Glutamatergic neuron (in vitro differentiated cells): ENCODE results near the gene PF4V1. TPM values are rescaled to one million over a fixed set of nuclear protein-coding genes. Genes with fewer than 3 reads are reported as not detected.

Source experiments
- DNase-seq: peaks from one replicate; pipeline ENCODE4 v3.0.0; 2022
- H3K27ac Mint-ChIP-seq: one replicate; pipeline ENCODE4 v1.8.0; 2020; ENCODE audit warnings: mild to moderate bottlenecking, mixed read lengths, inconsistent platforms; ENCODE audit not compliant: unreplicated experiment
- H3K27me3 Mint-ChIP-seq: one replicate; pipeline ENCODE4 v1.8.0; 2020; ENCODE audit warnings: mild to moderate bottlenecking, moderate library complexity, mixed read lengths, inconsistent platforms; ENCODE audit not compliant: unreplicated experiment
- H3K36me3 Mint-ChIP-seq: one replicate; pipeline ENCODE4 v1.8.0; 2020; ENCODE audit warnings: mild to moderate bottlenecking, mixed read lengths, inconsistent platforms; ENCODE audit not compliant: unreplicated experiment
- H3K4me1 Mint-ChIP-seq: one replicate; pipeline ENCODE4 v1.8.0; 2020; ENCODE audit warnings: mild to moderate bottlenecking, low read depth, mixed read lengths, inconsistent platforms; ENCODE audit not compliant: unreplicated experiment
- H3K4me3 Mint-ChIP-seq: one replicate; pipeline ENCODE4 v1.8.0; 2020; ENCODE audit warnings: mild to moderate bottlenecking, mixed read lengths, inconsistent platforms; ENCODE audit not compliant: unreplicated experiment
- H3K9me3 Mint-ChIP-seq: one replicate; pipeline ENCODE4 v1.8.0; 2020; ENCODE audit warnings: mild to moderate bottlenecking, moderate library complexity, mixed read lengths, inconsistent platforms; ENCODE audit not compliant: unreplicated experiment
- total RNA-seq: library from RNA; stranded (reverse); fragmentation: NEBNext Ultra II Directional; extraction: Animal tissue kit (Norgen Biotek cat#: 25700); gene quantifications from one replicate; pipeline ENCODE4 v1.2.1, GENCODE V29; 2021; ENCODE audit not compliant: unreplicated experiment
- TF ChIP-seq, protein P1 (sequence below): fragments of 200-600 bp; sonication (generic); IDR thresholded peaks from one replicate; pipeline ENCODE4 v1.5.0; 2021; ENCODE audit not compliant: partially characterized antibody, unreplicated experiment

Gene PF4V1
- total RNA-seq, 1 donor from 2014 or later: not detected

DNA sequence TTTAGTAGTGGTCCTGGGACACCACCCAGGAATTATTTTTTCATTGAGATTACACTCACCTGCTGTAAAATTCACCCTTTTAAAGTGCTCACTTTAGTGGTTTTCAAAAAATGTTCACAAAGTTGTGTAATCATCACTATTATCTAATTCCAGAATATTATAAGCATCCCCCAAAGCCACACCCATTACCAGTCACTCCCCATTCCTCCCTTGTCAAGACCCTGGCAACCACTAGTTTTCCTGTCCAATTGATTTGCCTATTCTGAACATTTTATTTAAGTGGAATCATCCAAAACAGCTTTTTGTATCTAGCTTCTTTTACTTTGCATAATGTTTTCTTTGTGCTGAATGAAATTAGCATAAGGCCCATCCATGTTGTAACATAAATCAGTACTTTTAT lies 29.3 kb upstream of the PF4V1 start:
- Mint-ChIP-seq H3K9me3 (no peaks in the 10 kb centered on the region), H3K27ac (no peak overlapping the region), H3K4me3 (no peak overlapping the region), H3K36me3 (no peaks in the 10 kb centered on the region), H3K27me3 (no peaks in the 10 kb centered on the region), H3K4me1 (no peaks in the 10 kb centered on the region)
- no peak for DNase-seq
- TF ChIP-seq, protein P1, sequence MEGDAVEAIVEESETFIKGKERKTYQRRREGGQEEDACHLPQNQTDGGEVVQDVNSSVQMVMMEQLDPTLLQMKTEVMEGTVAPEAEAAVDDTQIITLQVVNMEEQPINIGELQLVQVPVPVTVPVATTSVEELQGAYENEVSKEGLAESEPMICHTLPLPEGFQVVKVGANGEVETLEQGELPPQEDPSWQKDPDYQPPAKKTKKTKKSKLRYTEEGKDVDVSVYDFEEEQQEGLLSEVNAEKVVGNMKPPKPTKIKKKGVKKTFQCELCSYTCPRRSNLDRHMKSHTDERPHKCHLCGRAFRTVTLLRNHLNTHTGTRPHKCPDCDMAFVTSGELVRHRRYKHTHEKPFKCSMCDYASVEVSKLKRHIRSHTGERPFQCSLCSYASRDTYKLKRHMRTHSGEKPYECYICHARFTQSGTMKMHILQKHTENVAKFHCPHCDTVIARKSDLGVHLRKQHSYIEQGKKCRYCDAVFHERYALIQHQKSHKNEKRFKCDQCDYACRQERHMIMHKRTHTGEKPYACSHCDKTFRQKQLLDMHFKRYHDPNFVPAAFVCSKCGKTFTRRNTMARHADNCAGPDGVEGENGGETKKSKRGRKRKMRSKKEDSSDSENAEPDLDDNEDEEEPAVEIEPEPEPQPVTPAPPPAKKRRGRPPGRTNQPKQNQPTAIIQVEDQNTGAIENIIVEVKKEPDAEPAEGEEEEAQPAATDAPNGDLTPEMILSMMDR: no peak

DNA sequence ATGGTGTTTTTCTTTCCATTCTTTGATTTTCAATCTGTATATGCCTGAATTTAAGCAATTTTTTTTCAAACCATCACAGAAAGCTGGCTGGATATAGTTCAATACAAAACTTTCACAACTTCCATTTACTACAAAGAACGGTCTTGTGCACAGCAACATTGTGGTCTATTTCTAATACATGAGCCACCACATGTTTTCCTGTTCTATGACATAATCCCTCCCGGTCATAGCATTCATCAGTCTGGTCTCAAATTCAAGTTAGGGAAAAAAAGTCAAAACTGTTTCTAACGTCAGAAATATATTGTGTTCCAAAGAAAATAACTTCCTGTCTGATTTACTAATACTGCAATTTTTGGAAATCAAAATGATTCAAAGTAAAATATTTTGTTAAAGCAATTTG lies 24.1 kb upstream of the PF4V1 start:
- Mint-ChIP-seq H3K27ac (no peak overlapping the region), H3K36me3 (no peaks in the 10 kb centered on the region), H3K4me1 (no peaks in the 10 kb centered on the region), H3K4me3 (no peak overlapping the region), H3K27me3 (no peaks in the 10 kb centered on the region), H3K9me3 (no peaks in the 10 kb centered on the region)
- TF ChIP-seq, protein P1: no peak
- no peak for DNase-seq

DNA sequence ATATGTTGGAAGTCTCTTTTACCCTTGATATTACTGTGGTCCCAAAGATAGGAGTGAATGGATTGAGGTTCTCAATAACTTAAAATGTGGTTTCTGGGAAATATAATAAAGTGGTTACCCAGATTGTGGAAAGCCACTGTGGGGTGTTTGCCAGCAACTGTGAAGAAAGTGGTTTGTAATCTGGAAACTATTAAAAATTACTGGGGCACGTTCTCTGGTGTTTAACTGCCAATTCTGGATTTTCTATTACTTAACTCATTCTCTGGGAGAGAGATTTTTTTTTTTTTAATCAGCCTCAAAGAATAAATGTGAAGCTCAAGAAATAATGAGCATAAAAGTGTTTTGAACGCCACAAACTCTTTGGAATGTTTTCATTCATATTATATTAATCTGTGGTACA lies 21.5 kb upstream of the PF4V1 start:
- no peaks in the 10 kb centered on the region for H3K27me3 Mint-ChIP-seq
- no peaks in the 10 kb centered on the region for H3K9me3 Mint-ChIP-seq
- no peak overlapping the region for H3K4me3 Mint-ChIP-seq
- DNase-seq: no peak
- no peak overlapping the region for H3K27ac Mint-ChIP-seq
- TF ChIP-seq, protein P1: no peak
- no peaks in the 10 kb centered on the region for H3K4me1 Mint-ChIP-seq
- no peaks in the 10 kb centered on the region for H3K36me3 Mint-ChIP-seq

DNA sequence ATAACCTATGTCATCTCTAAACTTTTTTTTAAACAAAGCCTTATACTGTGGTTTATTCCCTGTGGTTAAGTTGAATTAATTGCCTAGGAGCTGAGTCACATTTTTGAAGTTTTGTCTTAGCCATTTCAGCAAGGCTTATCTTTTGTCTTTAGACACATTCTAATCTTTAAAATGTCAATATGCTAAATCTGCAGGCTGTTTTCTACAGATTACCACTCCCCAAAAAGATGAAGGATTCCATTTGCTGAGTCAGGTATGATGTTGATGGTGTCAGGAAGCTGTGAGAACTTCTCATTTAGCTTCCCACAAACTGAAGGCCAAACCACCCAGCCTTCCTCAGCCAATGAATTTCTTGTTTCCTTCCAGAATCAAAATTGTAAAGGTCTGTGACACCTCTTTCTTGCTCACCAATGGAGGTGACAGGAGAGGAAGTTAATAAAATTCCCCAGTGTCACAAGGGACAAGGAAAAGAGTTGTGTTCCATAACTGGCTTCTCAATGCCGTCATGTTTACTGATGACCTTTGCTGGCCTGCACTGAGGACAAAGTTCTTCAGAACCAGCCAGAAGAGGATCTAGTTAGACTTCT lies 20.4 kb upstream of the PF4V1 start:
- H3K9me3 Mint-ChIP-seq: no peaks in the 10 kb centered on the region
- H3K36me3 Mint-ChIP-seq: no peaks in the 10 kb centered on the region
- TF ChIP-seq, protein P1: no peak

DNA sequence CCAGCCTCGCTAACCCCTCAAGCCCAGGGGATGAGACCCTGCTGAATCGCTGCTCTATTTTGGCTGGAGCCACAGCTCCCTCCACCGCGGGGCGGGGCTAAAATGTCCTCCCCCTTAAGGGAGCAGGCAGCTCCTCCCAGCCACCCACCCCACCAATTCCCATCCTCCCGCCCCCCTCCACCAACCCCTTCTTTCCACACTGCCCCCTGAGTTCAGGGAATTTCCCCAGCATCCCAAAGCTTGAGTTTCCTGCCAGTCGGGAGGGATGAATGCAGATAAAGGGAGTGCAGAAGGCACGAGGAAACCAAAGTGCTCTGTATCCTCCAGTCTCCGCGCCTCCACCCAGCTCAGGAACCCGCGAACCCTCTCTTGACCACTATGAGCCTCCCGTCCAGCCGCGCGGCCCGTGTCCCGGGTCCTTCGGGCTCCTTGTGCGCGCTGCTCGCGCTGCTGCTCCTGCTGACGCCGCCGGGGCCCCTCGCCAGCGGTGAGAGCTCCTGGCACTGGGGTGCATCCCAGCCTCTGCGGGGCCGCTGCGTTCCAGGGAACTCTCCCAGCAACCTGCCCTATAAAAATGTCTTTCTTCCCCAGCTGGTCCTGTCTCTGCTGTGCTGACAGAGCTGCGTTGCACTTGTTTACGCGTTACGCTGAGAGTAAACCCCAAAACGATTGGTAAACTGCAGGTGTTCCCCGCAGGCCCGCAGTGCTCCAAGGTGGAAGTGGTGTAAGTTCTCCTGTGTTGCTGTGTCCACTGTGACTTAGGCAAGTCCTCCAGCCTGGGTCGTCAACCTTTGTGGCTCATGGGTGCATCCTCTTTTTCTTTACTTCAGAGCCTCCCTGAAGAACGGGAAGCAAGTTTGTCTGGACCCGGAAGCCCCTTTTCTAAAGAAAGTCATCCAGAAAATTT lies 16.5 kb upstream of the PF4V1 start, which contains the start of gene CXCL6:
TSS of gene CXCL6 (plus strand) at position 306 of the 907 bp plus-strand sequence. CDS start at position 379, 73 bp downstream.
- Mint-ChIP-seq H3K27ac (no peak within 1 kb of the TSS), H3K27me3 (peaks cover 2% of the 10 kb centered on the region), H3K4me3 (peak within 1 kb of the TSS; percentile 85), H3K9me3 (no peaks in the 10 kb centered on the region), H3K36me3 (no peaks in the 10 kb centered on the region), H3K4me1 (no peaks in the 10 kb centered on the region)
- DNase-seq: peak; percentile 55
- TF ChIP-seq, protein P1: no peak

More for the DNA sequence above, 20.4 kb upstream of the PF4V1 start:
- Mint-ChIP-seq H3K27me3 (peaks cover 2% of the 10 kb centered on the region), H3K4me1 (no peaks in the 10 kb centered on the region), H3K4me3 (no peak overlapping the region), H3K27ac (no peak overlapping the region)
- DNase-seq: no peak
